AML-193 (cell line): ENCODE data around the gene DHX38.

ENCODE experiments used
- DNase-seq, 2 experiments: peaks; one replicate each; lab custom pipeline; 2025; lab: John Stamatoyannopoulos, UW

Gene DHX38

GRCh38 chr16:72083778-72084404 lies 9.8 kb upstream of the DHX38 start:
- no peak for DNase-seq

- no peak for DNase-seq
Observed at GRCh38 chr16:72084445-72084844, 9.2 kb upstream of the DHX38 start.

GRCh38 chr16:72085002-72085401 lies 8.6 kb upstream of the DHX38 start:
- DNase-seq: no peak

GRCh38 chr16:72091217-72091616 lies 2.4 kb upstream of the DHX38 start:
- no peak for DNase-seq

GRCh38 chr16:72092832-72093447 lies 707 bp upstream of the DHX38 start:
- peak in 1 of 2 experiments; percentile 30 for DNase-seq

GRCh38 chr16:72094266-72094610 lies 591 bp downstream of the DHX38 start:
- DNase-seq: no peak

GRCh38 chr16:72098936-72099335 lies 5.3 kb downstream of the DHX38 start:
- no peak for DNase-seq

GRCh38 chr16:72099377-72099818 lies 5.8 kb downstream of the DHX38 start:
- DNase-seq: peak; percentile 44 to 57

- no peak for DNase-seq
Observed at GRCh38 chr16:72101195-72101594, 7.5 kb downstream of the DHX38 start.

- no peak for DNase-seq
Observed at GRCh38 chr16:72104905-72105304, 11.3 kb downstream of the DHX38 start.

GRCh38 chr16:72105978-72106377 lies 12.3 kb downstream of the DHX38 start:
- DNase-seq: no peak

- no peak for DNase-seq
Observed at GRCh38 chr16:72107371-72107770, 13.7 kb downstream of the DHX38 start.

- DNase-seq: no peak
Observed at GRCh38 chr16:72108353-72109102, 14.9 kb downstream of the DHX38 start.

- DNase-seq: no peak
Observed at GRCh38 chr16:72109300-72109699, 15.7 kb downstream of the DHX38 start.

GRCh38 chr16:72109966-72110530 lies 16.4 kb downstream of the DHX38 start:
- no peak for DNase-seq

- no peak for DNase-seq
Observed at GRCh38 chr16:72110662-72111615, 17.3 kb downstream of the DHX38 start.

GRCh38 chr16:72111657-72112451 lies 18.2 kb downstream of the DHX38 start:
- no peak for DNase-seq

- DNase-seq: no peak
Observed at GRCh38 chr16:72112452-72112792, 18.8 kb downstream of the DHX38 start.

GRCh38 chr16:72112906-72113615 lies 19.4 kb downstream of the DHX38 start:
- no peak for DNase-seq

- no peak for DNase-seq
Observed at GRCh38 chr16:72113616-72113945, 19.9 kb downstream of the DHX38 start.

GRCh38 chr16:72120026-72120425 lies 26.4 kb downstream of the DHX38 start:
- no peak for DNase-seq
